IPS-20b (cell line): ENCODE results near the gene DSCAML1.

ENCODE experiments used
- H3K27ac ChIP-seq: one replicate; pipeline ENCODE4 v1.5.1; 2013; ENCODE audit warnings: low read length
- H3K27me3 ChIP-seq: 2 replicates; pipeline ENCODE4 v1.6.1; 2013; ENCODE audit warnings: mild to moderate bottlenecking, low read length, inconsistent platforms; ENCODE audit not compliant: insufficient read depth
- H3K36me3 ChIP-seq: 2 replicates; pipeline ENCODE4 v1.6.1; 2013; ENCODE audit warnings: low read depth, mild to moderate bottlenecking, inconsistent platforms, low read length, moderate library complexity; ENCODE audit not compliant: insufficient read depth
- H3K4me1 ChIP-seq: 2 replicates; pipeline ENCODE4 v1.6.1; 2013; ENCODE audit warnings: mild to moderate bottlenecking, control low read depth, inconsistent platforms, low read length, moderate library complexity; ENCODE audit not compliant: insufficient read depth
- H3K4me3 ChIP-seq: 2 replicates; pipeline ENCODE4 v1.5.1; 2013; ENCODE audit warnings: mild to moderate bottlenecking, low read length, inconsistent platforms
- H3K9ac ChIP-seq: 2 replicates; pipeline ENCODE4 v1.6.1; 2013; ENCODE audit warnings: low read depth, mild to moderate bottlenecking, inconsistent platforms, low read length, moderate library complexity
- H3K9me3 ChIP-seq: 2 replicates; pipeline ENCODE4 v1.6.1; 2013; ENCODE audit warnings: mild to moderate bottlenecking, low read depth, low read length, inconsistent platforms; ENCODE audit not compliant: insufficient read depth

Gene DSCAML1

GRCh38 chr11:117691218-117691514 is 105.8 kb downstream of the DSCAML1 start:
- no peak overlapping the region for H3K9ac ChIP-seq
- H3K4me1 ChIP-seq = peaks cover 11% of the 10 kb centered on the region
- H3K27ac ChIP-seq = no peak overlapping the region
- no peak overlapping the region for H3K4me3 ChIP-seq
- no peaks in the 10 kb centered on the region for H3K9me3 ChIP-seq
- H3K27me3 ChIP-seq = peaks cover 3% of the 10 kb centered on the region; the same call in 1 of the 2 replicates
- H3K36me3 ChIP-seq = no peaks in the 10 kb centered on the region

GRCh38 chr11:117690484-117691217 is 106.4 kb downstream of the DSCAML1 start:
- Histone ChIP-seq H3K27me3 (peaks cover 3% of the 10 kb centered on the region; the same call in 1 of the 2 replicates), H3K9me3 (no peaks in the 10 kb centered on the region), H3K4me3 (no peak overlapping the region), H3K9ac (no peak overlapping the region), H3K4me1 (peaks cover 10% of the 10 kb centered on the region), H3K36me3 (no peaks in the 10 kb centered on the region), H3K27ac (no peak overlapping the region)

- H3K9ac ChIP-seq = no peak overlapping the region
- no peak overlapping the region for H3K4me3 ChIP-seq
- no peaks in the 10 kb centered on the region for H3K36me3 ChIP-seq
- no peaks in the 10 kb centered on the region; the same call in 1 of the 2 replicates for H3K27me3 ChIP-seq
- no peak overlapping the region for H3K27ac ChIP-seq
- H3K4me1 ChIP-seq = peaks cover 10% of the 10 kb centered on the region
- no peaks in the 10 kb centered on the region for H3K9me3 ChIP-seq
Measured at GRCh38 chr11:117688255-117688797, 108.7 kb downstream of the DSCAML1 start.

GRCh38 chr11:117687776-117688175 is 109.2 kb downstream of the DSCAML1 start:
- Histone ChIP-seq H3K36me3 (no peaks in the 10 kb centered on the region), H3K4me1 (peaks cover 10% of the 10 kb centered on the region), H3K4me3 (no peak overlapping the region), H3K27ac (no peak overlapping the region), H3K27me3 (no peaks in the 10 kb centered on the region; the same call in 1 of the 2 replicates), H3K9ac (no peak overlapping the region), H3K9me3 (no peaks in the 10 kb centered on the region)

- peaks cover 11% of the 10 kb centered on the region for H3K4me1 ChIP-seq
- no peak overlapping the region for H3K4me3 ChIP-seq
- H3K36me3 ChIP-seq = no peaks in the 10 kb centered on the region
- H3K27me3 ChIP-seq = peaks cover 10% of the 10 kb centered on the region; the same call in 1 of the 2 replicates
- no peaks in the 10 kb centered on the region for H3K9me3 ChIP-seq
- no peak overlapping the region for H3K9ac ChIP-seq
- H3K27ac ChIP-seq = no peak overlapping the region
Measured at GRCh38 chr11:117686711-117687110, 110.3 kb downstream of the DSCAML1 start.

- H3K36me3 ChIP-seq = no peaks in the 10 kb centered on the region
- H3K9ac ChIP-seq = no peak overlapping the region
- H3K4me1 ChIP-seq = peaks cover 19% of the 10 kb centered on the region
- H3K27me3 ChIP-seq = peaks cover 17% of the 10 kb centered on the region
- no peak overlapping the region for H3K4me3 ChIP-seq
- no peaks in the 10 kb centered on the region for H3K9me3 ChIP-seq
- no peak overlapping the region for H3K27ac ChIP-seq
Measured at GRCh38 chr11:117685566-117685965, 111.5 kb downstream of the DSCAML1 start.

GRCh38 chr11:117684731-117685130 is 112.3 kb downstream of the DSCAML1 start:
- Histone ChIP-seq H3K4me1 (peaks cover 20% of the 10 kb centered on the region), H3K27ac (no peak overlapping the region), H3K9me3 (no peaks in the 10 kb centered on the region), H3K4me3 (no peak overlapping the region), H3K36me3 (no peaks in the 10 kb centered on the region), H3K9ac (no peak overlapping the region), H3K27me3 (peaks cover 24% of the 10 kb centered on the region)

GRCh38 chr11:117684111-117684510 is 112.9 kb downstream of the DSCAML1 start:
- Histone ChIP-seq H3K4me1 (peaks cover 22% of the 10 kb centered on the region), H3K9ac (no peak overlapping the region), H3K4me3 (no peak overlapping the region), H3K9me3 (no peaks in the 10 kb centered on the region), H3K27me3 (peaks cover 24% of the 10 kb centered on the region), H3K27ac (no peak overlapping the region), H3K36me3 (no peaks in the 10 kb centered on the region)

GRCh38 chr11:117681438-117681837 is 115.6 kb downstream of the DSCAML1 start:
- Histone ChIP-seq H3K36me3 (no peaks in the 10 kb centered on the region), H3K9ac (no peak overlapping the region), H3K27ac (no peak overlapping the region), H3K4me3 (no peak overlapping the region), H3K4me1 (peaks cover 27% of the 10 kb centered on the region), H3K9me3 (no peaks in the 10 kb centered on the region), H3K27me3 (peaks cover 31% of the 10 kb centered on the region)

- H3K27me3 ChIP-seq = peaks cover 31% of the 10 kb centered on the region
- no peaks in the 10 kb centered on the region for H3K36me3 ChIP-seq
- peaks cover 27% of the 10 kb centered on the region for H3K4me1 ChIP-seq
- H3K9me3 ChIP-seq = no peaks in the 10 kb centered on the region
- H3K4me3 ChIP-seq = no peak overlapping the region
- H3K27ac ChIP-seq = no peak overlapping the region
- H3K9ac ChIP-seq = no peak overlapping the region
Measured at GRCh38 chr11:117679461-117679860, 117.6 kb downstream of the DSCAML1 start.

GRCh38 chr11:117678658-117679406 is 118.2 kb downstream of the DSCAML1 start:
- Histone ChIP-seq H3K9ac (no peak overlapping the region), H3K4me1 (peaks cover 30% of the 10 kb centered on the region), H3K27me3 (peaks cover 34% of the 10 kb centered on the region), H3K9me3 (no peaks in the 10 kb centered on the region), H3K36me3 (no peaks in the 10 kb centered on the region), H3K27ac (no peak overlapping the region), H3K4me3 (no peak overlapping the region)
